ENCODE measurements around the gene FGFR3.

FGFR3 gene

DNA sequence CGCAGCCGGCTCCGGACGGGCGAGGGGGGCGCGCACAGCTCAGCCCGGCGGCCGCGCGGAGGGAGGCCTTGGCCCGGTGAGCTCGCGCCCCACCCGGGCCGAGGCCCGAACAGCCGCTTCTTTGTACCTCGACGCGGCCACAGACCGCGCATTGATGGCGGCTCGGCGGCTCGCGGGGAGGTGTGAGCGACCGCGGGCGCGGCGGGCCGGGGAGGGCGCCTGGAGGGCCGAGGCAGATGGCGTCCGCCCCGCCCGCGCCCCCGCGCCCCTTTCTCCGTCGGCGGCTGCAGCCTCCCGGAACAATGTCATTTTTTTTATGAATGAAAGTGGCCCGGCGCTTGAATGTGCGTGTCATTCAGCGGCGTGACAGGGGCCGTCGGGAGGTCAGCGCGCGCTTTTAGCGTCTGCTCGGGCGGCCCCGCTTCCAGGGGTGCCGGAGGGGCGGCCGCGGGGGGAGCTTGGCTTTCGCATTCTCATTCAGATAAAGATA, 1.8 kb downstream of the FGFR3 start:
- no peak for DNase-seq (ENCODE audit: extremely low read depth, low read depth)
- TF ChIP-seq, protein P1, sequence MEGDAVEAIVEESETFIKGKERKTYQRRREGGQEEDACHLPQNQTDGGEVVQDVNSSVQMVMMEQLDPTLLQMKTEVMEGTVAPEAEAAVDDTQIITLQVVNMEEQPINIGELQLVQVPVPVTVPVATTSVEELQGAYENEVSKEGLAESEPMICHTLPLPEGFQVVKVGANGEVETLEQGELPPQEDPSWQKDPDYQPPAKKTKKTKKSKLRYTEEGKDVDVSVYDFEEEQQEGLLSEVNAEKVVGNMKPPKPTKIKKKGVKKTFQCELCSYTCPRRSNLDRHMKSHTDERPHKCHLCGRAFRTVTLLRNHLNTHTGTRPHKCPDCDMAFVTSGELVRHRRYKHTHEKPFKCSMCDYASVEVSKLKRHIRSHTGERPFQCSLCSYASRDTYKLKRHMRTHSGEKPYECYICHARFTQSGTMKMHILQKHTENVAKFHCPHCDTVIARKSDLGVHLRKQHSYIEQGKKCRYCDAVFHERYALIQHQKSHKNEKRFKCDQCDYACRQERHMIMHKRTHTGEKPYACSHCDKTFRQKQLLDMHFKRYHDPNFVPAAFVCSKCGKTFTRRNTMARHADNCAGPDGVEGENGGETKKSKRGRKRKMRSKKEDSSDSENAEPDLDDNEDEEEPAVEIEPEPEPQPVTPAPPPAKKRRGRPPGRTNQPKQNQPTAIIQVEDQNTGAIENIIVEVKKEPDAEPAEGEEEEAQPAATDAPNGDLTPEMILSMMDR (IDR thresholded peaks at IDR 0.05; ENCODE audit: low read depth, low read length), result no peak

DNA sequence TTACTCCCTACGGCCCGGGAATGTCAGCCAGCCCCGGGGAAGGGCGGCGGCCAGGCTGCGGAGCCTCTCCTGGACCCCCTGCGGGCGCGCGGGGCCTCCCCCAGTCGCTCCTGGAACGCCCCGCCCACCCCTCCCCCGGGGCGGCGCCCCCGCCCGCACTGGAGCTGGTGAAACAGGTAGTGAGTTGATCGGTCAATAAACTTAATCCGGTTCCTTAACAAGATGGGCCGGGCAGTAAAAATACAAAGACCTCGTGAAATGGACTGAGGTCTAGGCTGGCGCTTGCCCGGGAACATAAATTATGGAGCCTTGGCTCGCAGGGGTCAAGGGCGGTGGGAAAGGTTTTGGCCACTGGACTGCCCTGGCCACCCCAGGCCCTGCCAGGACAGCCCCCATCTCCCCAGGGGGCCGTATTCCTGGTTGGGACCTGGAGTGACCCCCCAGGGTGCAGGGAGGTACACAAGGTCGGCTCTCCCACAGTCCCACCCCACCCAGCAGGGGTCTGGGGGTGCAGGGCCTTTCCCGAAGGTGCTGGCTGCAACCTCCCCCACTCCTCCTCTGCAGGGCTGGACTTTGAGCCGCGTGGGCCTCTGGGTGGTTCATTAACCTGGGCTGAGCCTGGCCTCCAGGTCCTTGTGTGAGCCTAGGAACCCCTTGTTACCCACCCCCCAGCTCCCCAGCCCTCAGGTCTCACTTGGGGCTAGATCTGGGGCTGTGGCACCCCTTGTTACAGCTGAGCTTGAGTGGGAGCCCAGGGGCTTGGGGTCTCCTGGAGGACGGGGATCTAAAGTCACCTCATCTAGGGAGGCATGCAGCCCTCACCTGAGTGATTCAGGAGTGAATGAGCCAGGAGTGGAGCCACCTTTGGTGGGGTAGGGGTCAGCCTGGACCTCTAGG, 2.5 kb downstream of the FGFR3 start:
- TF ChIP-seq, protein P1 (IDR thresholded peaks at IDR 0.05; ENCODE audit: low read depth, low read length), result no peak
- no peak for DNase-seq (ENCODE audit: extremely low read depth, low read depth)

DNA sequence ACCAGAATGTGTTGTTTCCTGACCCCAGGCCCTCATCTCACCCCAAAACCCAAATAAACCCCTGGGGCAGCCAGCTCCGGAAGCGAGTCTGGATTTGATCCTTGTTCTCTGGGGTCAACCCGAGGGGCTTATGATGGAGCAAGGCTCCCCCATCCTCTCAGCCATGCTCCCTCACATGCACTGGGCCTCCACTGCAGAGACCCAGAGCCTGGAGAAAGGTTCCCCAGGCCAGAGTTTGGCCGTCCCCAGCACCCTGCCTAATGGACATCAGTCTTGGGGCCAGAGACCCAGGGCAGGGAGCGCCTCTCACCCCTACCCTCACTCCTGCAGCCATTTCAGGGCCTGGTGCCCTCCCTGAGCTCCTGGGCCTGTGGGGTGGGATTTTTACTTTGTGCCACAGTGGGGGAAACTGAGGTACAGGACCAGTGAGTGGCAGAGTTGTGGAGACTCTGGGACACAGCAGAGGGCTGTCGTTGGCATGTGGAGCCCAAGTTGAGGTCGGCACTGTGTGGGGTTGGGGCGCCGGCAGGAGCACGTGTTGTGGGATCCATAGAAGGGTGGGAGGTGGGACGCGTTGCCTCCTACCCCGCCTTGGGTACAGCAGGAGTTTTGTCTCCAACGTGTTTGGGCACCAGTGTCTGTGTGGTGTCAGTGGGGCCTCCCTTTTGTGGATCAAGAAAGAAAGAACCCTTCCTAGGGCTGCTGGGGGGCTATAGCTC, 3.6 kb downstream of the FGFR3 start:
- no peak for DNase-seq (ENCODE audit: extremely low read depth, low read depth)
- TF ChIP-seq, protein P1 (IDR thresholded peaks at IDR 0.05; ENCODE audit: low read depth, low read length), result no peak

DNA sequence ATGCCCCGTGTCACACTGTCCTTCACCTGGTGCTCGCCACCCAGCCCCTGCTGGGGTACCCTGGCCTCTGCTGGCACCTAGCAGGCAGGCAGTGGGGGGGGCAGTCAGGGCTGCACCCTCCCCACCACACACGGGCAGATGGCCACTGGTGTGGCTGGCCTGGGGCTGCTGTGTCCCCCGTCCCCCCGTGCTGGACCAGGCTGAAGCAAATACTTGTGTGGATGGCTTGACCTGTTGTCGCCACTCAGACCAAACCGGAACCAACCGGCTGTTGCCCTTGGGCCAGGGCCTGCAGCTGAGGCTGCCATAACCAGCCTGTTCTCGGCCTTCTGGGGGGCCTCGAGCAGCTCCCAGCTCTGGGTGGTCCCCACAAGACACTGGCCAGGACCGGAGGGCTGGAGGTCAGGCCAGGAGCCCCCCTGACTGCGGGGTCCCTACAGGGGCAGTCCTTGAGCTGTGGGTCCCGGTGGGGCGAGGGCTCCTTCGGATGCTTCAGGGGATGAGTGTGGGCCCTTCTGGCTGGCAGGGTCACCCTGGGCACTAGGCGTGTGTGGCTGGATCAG, 4.3 kb downstream of the FGFR3 start:
- TF ChIP-seq, protein P1 (IDR thresholded peaks at IDR 0.05; ENCODE audit: low read depth, low read length), result no peak
- DNase-seq (ENCODE audit: extremely low read depth, low read depth), result no peak

DNA sequence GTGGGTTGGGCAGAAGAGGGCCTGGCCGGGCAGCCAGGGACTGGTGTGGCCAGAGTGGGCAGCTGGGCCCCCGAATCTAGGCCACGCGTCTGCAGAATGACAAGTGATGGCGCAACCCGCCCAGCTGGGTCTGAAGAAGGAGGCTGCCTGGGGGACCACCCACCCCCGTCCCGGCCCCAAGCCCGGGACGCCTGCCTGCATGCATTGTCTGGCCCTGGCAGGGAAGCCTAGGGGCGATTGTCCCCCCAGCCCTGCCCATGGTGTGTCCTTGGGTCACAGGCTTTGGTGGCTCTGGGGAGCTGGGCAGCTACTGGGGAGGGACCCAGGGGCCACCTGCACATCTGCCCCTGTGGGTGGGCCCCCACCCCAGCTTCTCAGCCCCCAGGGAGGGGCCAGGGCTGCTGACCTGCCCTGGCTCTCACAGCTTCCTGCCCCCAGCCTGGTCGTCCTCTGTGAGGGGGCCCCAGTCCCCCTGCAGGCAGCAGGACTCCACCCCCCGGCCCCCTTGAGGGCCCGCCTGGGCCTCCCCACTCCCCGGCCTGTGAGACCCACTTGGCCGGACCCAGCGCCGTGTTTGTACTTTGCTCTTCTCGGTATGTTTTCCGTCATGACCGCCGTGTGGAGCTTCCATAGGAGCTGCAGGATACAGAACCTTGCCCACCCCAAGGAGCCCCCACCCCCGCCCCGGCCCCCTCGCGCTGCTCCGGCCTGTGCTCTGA, 4.9 kb downstream of the FGFR3 start:
- TF ChIP-seq, protein P1 (IDR thresholded peaks at IDR 0.05; ENCODE audit: low read depth, low read length), result no peak
- DNase-seq (ENCODE audit: extremely low read depth, low read depth), result no peak

DNA sequence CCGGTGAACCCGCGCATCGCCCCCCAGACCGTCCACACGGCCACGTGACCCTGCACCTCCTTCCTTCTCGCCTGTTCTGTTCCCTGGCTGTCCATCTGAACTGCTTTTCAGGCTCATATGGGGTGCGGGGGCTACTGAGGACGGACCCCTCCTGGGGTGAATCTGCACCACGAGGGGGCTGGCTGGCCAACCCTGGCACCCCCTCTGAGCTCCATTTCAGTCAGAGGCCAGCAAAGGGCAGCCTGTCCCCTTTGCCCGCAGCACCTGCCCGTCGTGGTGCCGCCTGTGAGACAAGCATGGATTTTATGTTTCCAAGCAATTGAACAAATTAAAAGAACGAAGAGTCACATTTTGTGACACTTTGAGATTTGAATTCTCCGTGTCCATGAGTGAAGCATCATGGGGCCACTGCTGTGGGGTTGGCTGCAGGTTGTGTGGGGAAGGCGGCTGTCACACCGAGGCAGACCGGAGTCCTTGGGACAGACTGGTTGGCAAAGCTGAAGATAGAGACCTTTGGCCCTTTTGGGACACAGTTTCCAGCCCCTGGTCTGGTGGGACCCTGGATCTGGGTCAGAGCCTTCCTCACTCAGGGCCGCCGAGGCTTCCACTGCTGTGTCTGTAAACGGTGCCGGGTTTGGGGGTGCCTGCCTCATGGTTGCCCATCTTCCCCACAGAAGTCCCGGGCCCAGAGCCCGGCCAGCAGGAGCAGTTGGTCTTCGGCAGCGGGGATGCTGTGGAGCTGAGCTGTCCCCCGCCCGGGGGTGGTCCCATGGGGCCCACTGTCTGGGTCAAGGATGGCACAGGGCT, 5.7 kb downstream of the FGFR3 start:
- no peak for DNase-seq (ENCODE audit: extremely low read depth, low read depth)
- TF ChIP-seq, protein P1 (IDR thresholded peaks at IDR 0.05; ENCODE audit: low read depth, low read length), result no peak
